Midbrain (tissue), 1 donor: ENCODE measurements around the gene THOC6.
"Not testable (repeated sequence)": the region's sequence is repeated elsewhere in the genome, so short reads cannot be mapped to it uniquely, and the experiment has no call there.

Experiments used
- DNase-seq: peaks from one replicate; lab custom pipeline; 2025; lab: John Stamatoyannopoulos, UW

THOC6 gene

GRCh38 chr16:3072148-3072547, 48.3 kb downstream of the THOC6 start:
- DNase-seq = not testable (repeated sequence)

GRCh38 chr16:3072576-3073263, 48.9 kb downstream of the THOC6 start:
- DNase-seq = not testable (repeated sequence)

GRCh38 chr16:3073448-3073847, 49.6 kb downstream of the THOC6 start:
- no peak for DNase-seq

- DNase-seq = no peak
These were observed 51.2 kb downstream of the THOC6 start for GRCh38 chr16:3074860-3075522.

GRCh38 chr16:3075523-3075915, 51.7 kb downstream of the THOC6 start:
- no peak for DNase-seq

- not testable (repeated sequence) for DNase-seq
These were observed 52.1 kb downstream of the THOC6 start for GRCh38 chr16:3075946-3076345.

GRCh38 chr16:3076577-3076976, 52.7 kb downstream of the THOC6 start:
- DNase-seq = no peak
